Activated CD8-positive, alpha-beta memory T cell treated with anti-CD3 and anti-CD28 coated beads for 4 hours (primary cell): ENCODE measurements around the gene GK.
"Not testable (repeated sequence)": the region's sequence is repeated elsewhere in the genome, so short reads cannot be mapped to it uniquely, and the experiment has no call there.

Source experiments
- DNase-seq, 2 donors: peaks; one replicate each; pipeline ENCODE4 v3.0.0-alpha.2; 2020; ENCODE audit warnings: low read depth in 2 of 2

Gene GK

DNA sequence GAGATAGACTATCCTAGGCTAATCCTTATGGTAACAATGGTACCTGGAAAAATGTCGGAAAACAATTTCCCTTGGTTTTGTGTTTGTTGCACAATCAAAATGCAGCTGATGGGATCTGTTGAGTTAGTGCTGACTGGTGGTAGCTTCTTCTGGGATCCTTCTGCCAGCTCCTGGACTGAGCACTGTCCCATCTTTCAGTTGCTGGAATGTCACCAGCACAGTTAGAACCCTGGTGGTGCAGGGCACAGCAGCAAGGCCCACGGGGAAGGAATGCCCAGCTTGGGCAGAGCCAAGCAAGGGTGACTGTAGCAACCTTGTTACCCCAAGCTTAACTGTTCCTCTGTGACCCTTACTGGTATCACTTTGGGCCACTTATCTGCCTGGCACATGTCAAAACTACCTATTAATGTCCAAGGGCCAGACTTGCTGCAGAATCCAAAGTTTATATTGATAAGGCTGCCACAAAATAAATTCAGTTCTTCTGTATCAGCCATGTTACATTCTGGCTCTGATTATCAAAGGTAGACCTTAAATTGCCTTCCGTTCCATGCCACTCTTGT, 53.1 kb downstream of the GK start:
- no peak for DNase-seq

DNA sequence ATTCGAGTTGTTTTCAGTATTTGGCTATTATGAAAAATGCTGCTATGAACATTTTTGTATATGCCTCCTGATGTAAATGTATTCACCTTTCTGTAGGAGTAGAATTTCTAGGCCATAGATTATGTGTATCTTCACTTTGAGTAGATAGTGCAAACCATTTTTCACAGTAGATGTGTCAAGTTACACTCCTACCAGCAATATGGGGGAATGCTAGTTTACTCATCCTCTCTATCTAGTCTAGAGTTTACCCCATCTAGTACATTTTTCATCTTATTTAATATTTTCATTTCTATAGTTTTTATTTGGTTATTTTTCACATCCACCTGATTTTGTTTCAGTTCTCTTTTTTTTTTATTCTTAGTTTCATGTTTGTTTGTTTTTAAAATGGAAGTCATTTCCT, 59.0 kb downstream of the GK start:
- DNase-seq: no peak

DNA sequence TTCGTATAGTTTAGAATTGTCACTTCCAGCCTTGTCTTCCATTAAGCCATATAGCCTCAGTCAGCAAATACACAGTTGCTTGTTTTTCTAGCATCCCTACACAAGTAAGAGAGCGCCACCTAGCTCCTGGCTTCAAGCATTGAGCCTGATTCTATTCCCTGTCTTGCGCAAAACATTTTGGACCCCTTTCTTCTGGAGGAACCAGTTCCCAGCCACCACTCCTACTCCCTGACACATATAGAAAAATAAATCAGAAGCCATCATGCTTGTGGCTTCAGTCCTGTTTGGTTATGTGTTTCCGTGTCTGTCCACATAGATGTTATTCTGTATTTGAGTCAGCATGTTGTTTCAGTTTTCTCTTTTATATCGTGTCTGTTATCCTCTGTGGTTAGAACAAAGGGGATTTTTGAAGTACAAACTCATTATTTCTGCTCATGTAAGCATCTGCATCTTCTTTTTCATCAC, 59.9 kb downstream of the GK start:
- DNase-seq: peak in 1 of 2 donors; percentile 2

DNA sequence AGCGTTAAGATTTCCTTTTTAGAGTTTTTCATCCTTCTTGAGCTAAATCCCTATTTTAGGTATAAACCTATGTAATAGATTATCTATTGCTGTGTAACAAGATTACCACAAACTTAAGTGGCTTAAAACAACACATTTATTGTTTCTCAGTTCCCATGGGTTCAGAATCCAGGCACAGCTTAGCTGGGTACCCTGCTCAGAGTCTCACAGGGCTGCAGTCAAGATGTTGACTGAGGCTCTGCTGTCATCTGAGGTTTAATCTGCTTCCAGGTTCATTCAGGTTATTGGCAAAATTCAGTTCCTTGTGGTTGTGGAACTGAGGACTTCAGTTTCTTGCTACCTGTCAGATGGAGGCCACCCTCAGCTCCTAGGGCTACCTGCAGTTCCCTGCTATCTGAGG, 60.9 kb downstream of the GK start:
- no peak for DNase-seq

DNA sequence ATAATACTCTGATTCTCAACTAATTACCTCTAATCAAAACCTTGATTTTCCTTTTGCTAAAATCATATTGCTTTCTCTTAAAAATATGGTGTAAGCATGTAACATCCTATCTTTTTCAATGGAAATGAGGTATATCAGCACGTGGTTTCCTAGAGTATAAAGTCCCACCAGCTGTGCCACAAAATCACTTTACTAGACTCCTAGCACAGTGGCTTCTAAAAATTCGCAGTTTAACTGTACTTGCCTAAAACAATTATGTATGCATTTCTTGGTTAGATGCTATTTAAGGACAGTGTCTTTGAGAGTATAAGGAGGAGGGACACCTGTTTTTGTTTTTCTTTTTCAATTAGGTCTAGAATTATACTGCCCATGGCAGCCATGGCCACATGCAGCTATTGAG, 62.8 kb downstream of the GK start:
- no peak for DNase-seq

DNA sequence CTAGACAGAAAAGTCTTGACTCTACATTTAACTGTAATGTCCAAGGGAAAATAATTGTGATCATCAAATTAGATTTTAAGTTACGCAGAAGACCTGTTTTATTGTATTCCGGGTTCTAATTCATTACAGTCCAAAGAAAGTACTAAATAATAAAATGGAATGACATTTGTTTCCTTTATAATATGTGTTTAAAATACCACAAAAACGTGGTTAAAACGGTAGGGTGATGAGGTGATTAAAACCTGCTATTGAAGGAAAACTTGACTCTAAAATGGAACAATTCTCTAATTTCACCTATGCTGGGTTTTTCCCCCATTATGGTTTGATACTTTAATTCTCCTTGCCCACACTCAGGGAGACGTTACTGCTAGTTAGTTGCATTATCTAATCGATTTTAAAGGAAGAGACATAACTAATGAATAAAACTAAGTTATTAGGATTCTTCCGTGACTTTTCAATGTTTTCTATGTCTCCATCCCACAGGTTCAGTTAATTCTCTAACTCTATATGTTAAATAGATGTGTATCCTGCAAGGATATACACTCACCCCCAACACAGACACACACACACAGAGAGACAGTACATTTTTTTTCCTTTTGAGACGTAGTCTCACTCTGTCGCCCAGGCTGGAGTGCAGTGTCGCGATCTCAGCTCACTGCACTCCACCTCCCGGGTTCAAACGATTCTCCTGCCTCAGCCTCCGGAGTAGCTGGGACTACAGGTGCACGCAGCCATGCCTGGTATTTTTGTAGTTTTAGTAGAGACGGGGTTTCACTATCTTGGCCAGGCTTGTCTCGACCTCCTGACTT, 80.8 kb downstream of the GK start:
- DNase-seq: no peak

DNA sequence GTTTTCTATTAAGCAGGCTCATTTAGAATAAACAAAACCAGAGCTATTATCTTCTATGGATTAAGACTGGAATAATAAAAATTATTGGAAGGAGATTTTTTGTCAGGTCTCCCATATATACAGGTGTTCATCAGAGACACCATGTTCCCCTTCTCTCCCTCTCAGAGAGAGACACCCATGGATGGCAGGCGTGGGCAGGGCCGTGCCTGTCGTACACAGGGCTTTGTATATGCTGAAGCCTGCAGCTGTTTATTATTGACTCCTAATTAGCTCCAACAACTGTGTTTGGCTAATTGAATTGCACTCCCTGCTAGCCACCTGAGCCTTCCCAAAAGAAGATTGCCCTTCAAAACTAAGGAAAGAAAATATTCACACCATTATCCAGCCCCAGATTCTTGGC, 81.6 kb downstream of the GK start:
- no peak for DNase-seq

DNA sequence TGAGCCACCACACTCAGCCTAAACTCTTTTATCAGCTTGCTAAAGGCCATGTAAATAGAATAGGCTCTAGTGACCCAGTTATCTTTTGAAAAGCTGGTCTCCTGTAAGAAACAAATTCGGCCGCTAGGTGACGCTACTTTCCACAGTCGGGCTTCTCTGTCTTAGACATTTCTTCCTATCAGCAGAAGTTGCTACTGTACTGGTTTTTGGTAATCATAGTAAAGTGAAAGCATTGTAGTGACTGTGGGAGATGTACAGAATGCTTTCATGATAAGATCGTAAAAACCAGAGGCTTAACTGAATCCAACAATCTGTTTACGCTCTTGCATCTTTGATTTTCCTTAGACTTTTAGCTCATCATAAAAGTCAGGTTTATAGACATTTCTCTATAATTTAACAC, 82.6 kb downstream of the GK start:
- peak; percentile 32 to 37 for DNase-seq

DNA sequence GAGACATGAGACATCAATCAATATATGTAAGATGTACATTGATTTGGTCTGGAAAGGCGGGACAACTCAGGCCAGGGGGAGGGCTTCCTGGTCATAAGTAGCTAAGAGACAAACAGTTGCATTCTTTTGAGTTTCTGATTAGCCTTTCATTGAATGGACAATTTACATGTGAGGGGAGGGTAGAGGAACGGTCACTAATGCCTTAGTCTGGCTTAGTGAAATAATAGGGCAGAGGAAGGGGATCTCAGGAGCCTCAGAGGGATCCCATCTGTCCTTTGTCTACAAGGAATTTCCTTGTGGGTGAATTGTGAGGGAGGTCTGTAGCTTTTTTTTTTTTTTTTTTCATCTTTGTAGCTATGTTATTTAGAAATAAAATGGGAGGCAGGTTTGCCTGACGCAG, 88.3 kb downstream of the GK start:
- no peak for DNase-seq

DNA sequence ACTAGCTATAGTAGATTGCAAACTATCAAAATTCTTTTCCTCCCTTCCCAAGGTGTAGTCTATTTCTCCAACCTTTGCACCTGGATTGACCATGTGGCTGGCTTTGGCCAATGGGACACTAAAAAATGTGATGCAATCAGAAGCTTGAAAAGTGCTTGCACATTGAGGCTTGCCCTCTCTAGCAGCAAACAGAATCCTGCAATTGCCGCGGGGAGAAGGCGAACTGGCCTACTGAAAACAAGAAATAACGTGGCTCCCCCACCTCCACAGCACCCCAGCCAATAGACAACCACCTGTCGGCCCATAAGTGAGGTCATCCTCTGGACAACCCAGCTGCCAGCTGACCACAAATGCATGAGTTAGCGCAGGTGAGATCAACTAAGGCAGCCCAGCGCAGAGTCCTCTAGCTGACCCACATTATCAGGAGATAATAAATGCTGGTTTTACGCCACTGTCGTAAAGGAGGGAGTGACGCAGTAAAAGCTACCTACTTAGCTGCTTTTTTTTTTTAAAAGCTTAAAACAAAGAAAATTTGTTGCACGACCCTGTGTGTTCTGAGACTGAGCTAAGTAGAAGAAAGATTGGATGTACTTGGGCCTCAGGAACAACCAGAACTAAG, 95.2 kb downstream of the GK start:
- no peak for DNase-seq

DNA sequence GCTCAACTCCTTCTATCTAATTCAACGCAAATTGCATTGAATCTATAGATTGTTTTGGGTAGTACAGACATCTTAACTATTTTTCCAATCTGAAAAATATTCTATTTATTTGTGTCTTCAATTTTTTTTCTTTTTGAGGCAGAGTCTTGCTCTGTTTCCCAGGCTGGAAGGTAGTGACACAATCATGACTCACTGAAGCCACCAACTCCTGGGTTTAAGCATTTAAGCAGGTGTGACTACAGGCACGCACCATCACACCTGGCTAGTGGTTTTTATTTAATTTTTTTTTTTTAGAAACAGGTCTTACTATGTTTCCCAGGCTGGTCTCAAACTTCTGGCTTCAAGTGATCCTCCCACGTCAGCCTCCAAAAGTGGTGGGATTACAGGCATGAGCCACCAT, 98.3 kb downstream of the GK start:
- no peak for DNase-seq

DNA sequence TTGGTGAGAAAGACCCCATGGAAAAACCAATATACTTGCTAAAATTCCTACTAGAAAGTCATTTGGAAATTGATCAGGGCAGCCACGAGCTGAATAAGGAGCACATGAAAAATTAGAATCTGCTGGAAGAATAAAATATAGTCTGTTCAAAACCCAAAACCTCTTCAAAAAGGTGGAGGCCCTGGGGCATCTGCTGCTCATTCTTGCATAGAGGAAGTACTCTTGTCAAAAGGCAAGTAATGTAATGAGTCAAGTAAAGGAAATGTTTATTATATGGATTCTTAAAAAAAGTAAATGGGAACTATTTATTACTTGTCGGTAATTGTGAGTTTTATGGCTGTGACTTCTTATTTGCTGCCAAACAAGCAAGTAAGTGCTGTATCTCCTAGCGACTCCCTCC, 109.5 kb downstream of the GK start:
- DNase-seq: no peak

DNA sequence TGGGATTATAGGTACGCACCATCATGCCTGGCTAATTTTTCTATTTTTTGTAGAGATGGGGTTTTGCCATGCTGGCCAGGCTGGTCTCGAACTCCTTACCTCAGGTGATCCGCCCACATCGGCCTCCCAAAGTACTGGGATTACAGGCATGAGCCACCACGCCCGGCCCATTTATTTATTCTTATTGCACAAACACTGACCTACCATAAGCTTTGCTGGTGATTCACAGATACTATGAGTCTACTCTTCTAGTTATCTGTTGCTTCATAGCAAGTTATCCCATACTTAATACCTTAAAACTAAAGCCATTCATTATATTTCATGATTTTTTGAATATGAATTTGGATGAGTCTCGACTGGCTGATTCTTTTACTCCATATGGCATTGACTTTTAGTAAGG, 120.5 kb downstream of the GK start:
- not testable (repeated sequence) for DNase-seq

DNA sequence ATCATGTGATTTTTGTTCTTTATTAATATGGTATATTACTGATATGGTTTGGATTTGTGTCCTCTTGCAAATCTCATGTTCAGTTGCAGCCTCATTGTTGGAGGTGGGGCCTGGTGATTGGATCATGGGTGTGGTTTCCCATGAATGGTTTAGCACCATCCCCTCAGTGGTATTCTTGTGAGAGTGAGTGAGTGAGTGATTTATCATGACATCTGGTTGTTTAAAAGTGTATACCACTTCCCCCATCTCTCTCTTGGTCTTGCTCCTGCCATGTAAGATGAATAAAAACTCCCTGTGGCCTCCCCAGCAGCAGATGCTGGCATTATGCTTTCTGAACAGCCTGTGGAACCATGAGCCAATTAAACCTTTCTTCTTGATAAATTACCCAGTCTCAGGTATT, 124.4 kb downstream of the GK start:
- no peak for DNase-seq

DNA sequence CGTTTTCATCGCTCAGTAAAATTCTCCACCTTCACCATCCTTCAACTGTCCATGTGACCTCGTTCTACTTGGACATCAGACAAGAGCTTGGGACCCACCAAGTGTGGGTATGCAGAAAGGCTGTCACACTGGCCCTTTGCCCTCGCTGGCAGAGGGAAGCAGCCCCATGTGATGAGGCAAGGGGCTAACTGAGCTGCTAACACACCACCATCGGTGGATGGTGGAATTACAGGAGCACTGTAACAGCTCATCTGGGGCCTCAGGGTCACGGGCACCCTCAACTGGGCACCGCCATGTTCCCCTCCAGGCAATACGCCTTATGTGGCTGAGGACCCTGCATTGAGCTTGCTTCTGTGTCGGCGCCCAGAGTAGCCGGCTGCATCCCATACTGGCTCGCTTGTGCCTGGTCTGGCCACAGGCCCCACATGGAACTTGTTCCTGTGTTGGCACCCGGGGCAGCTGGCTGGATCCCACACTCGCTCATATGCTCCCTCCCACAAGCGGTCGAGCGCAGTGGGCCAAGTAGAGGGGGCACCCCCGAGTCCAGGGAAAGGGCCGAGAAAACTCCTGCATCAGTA, 126.3 kb downstream of the GK start:
- DNase-seq: no peak
